Forelimb muscle (tissue), 1 donor: ENCODE measurements around the gene NPTX2. TPM values are rescaled to one million over a fixed set of nuclear protein-coding genes. Genes with fewer than 3 reads are reported as not detected.
A peak's percentile ranks its signal among the peaks of the same experiment; 100 is the strongest.

Source experiments
- DNase-seq: peaks from one replicate; pipeline ENCODE4 v3.0.0-alpha.2; 2013; ENCODE audit warnings: low read depth
- polyA plus RNA-seq: library from polyadenylated mRNA; unstranded; fragments of 120-200 nt; gene quantifications from one replicate; pipeline ENCODE4 v1.2.1, GENCODE V29; 2013; ENCODE audit not compliant: insufficient read length

Gene NPTX2
- polyA plus RNA-seq, 1 donor: 7.4 TPM

GRCh38 chr7:98654524-98655272 lies 37.6 kb downstream of the NPTX2 start:
- DNase-seq: no peak

- no peak for DNase-seq
These were observed 38.5 kb downstream of the NPTX2 start for GRCh38 chr7:98655611-98656010.

GRCh38 chr7:98656899-98657298 lies 39.8 kb downstream of the NPTX2 start:
- DNase-seq: no peak

GRCh38 chr7:98657736-98658135 lies 40.7 kb downstream of the NPTX2 start:
- DNase-seq: no peak

- no peak for DNase-seq
These were observed 42.7 kb downstream of the NPTX2 start for GRCh38 chr7:98659756-98660155.

GRCh38 chr7:98661607-98662006 lies 44.5 kb downstream of the NPTX2 start:
- no peak for DNase-seq

- no peak for DNase-seq
These were observed 45.2 kb downstream of the NPTX2 start for GRCh38 chr7:98662289-98662688.

GRCh38 chr7:98664882-98665281 lies 47.8 kb downstream of the NPTX2 start:
- DNase-seq: no peak

GRCh38 chr7:98668255-98668654 lies 51.2 kb downstream of the NPTX2 start:
- peak; percentile 45 for DNase-seq

- peak; percentile 87 for DNase-seq
These were observed 52.4 kb downstream of the NPTX2 start for GRCh38 chr7:98669329-98670000.

GRCh38 chr7:98670186-98670585 lies 53.1 kb downstream of the NPTX2 start:
- DNase-seq: no peak

- DNase-seq: no peak
These were observed 54.7 kb downstream of the NPTX2 start for GRCh38 chr7:98671733-98672331.

GRCh38 chr7:98674461-98674860 lies 57.4 kb downstream of the NPTX2 start:
- no peak for DNase-seq

GRCh38 chr7:98674881-98675280 lies 57.8 kb downstream of the NPTX2 start:
- DNase-seq: no peak

- no peak for DNase-seq
These were observed 61.1 kb downstream of the NPTX2 start for GRCh38 chr7:98678215-98678614.

Other genes with a start within 250 kb of the NPTX2 start
- 6.8 TPM for gene BAIAP2L1, start 216.2 kb upstream of the NPTX2 start, polyA plus RNA-seq